Neural cell (in vitro differentiated cells): ENCODE data around the gene AGBL1. TPM values are rescaled to one million over a fixed set of nuclear protein-coding genes. Genes with fewer than 3 reads are reported as not detected.

Source experiments
- H2AFZ ChIP-seq: fragments of 200-600, 300-800 bp; sonication (generic), shearing (Covaris generic); 2 replicates; pipeline ENCODE4 v1.6.0; 2014; ENCODE audit warnings: low read depth, mild to moderate bottlenecking, antibody characterized with exemption, low read length, moderate library complexity
- H3F3A ChIP-seq: fragments of 200-600 bp; shearing (Covaris generic); 2 replicates; pipeline ENCODE4 v1.6.1; 2016; ENCODE audit warnings: mild to moderate bottlenecking, moderate library complexity, mixed read lengths, antibody characterized with exemption, low read length; ENCODE audit not compliant: insufficient read depth, poor library complexity, severe bottlenecking
- H3K27ac ChIP-seq: fragments of 200-600, 300-800 bp; sonication (generic), shearing (Covaris generic); 2 replicates; pipeline ENCODE4 v1.5.1; 2014; ENCODE audit warnings: mild to moderate bottlenecking, low read length, moderate library complexity
- H3K27me3 ChIP-seq: fragments of 300-800, 200-600 bp; sonication (generic), shearing (Covaris generic); 2 replicates; pipeline ENCODE4 v1.6.0; 2014; ENCODE audit warnings: mild to moderate bottlenecking, low read depth, low read length, moderate library complexity; ENCODE audit not compliant: insufficient read depth
- H3K36me3 ChIP-seq: fragments of 300-800, 200-600 bp; sonication (generic), shearing (Covaris generic); 2 replicates; pipeline ENCODE4 v1.5.1; 2014; ENCODE audit warnings: mild to moderate bottlenecking, antibody characterized with exemption, low read length, moderate library complexity; ENCODE audit not compliant: insufficient read depth
- H3K4me2 ChIP-seq: fragments of 300-800, 200-600 bp; sonication (generic), shearing (Covaris generic); 2 replicates; pipeline ENCODE4 v1.6.0; 2014; ENCODE audit warnings: mild to moderate bottlenecking, low read length
- H3K4me3 ChIP-seq: fragments of 300-800, 200-600 bp; sonication (generic), shearing (Covaris generic); 2 replicates; pipeline ENCODE4 v1.5.1; 2014; ENCODE audit warnings: mild to moderate bottlenecking, low read length, moderate library complexity
- H3K79me2 ChIP-seq: fragments of 200-600 bp; shearing (Covaris generic); replicated peaks from 2 replicates; pipeline ENCODE4 v1.6.0; 2014; ENCODE audit warnings: mild to moderate bottlenecking, low read length, moderate library complexity; ENCODE audit not compliant: insufficient read depth
- H3K9ac ChIP-seq: fragments of 300-800, 200-600 bp; sonication (generic), shearing (Covaris generic); 2 replicates; pipeline ENCODE4 v1.6.1; 2016; ENCODE audit warnings: mild to moderate bottlenecking, low read length, mixed read lengths
- H3K9me2 ChIP-seq: fragments of 200-600 bp; shearing (Covaris generic); 2 replicates; pipeline ENCODE4 v1.6.1; 2016; ENCODE audit warnings: mild to moderate bottlenecking, low read length, mixed read lengths; ENCODE audit not compliant: insufficient read depth
- H3K9me3 ChIP-seq: fragments of 200-600, 300-800 bp; sonication (generic), shearing (Covaris generic); 2 replicates; pipeline ENCODE4 v1.6.1; 2016; ENCODE audit warnings: mild to moderate bottlenecking, mixed run types, low read length, moderate library complexity, mixed read lengths
- H4K20me1 ChIP-seq: fragments of 200-600 bp; shearing (Covaris generic); 2 replicates; pipeline ENCODE4 v1.6.1; 2016; ENCODE audit warnings: mild to moderate bottlenecking, mixed run types; ENCODE audit not compliant: insufficient read depth
- CTCF ChIP-seq: fragments of 450-650 bp; IDR thresholded peaks from 2 replicates; pipeline ENCODE4 v1.5.1; 2014; ENCODE audit warnings: antibody characterized with exemption, mild to moderate bottlenecking, moderate library complexity; ENCODE audit not compliant: poor library complexity, severe bottlenecking
- EP300 ChIP-seq: fragments of 450-650 bp; conservative IDR thresholded peaks from 2 replicates; pipeline ENCODE4 v1.6.1; 2014; ENCODE audit warnings: antibody characterized with exemption, mild to moderate bottlenecking, moderate library complexity; ENCODE audit not compliant: poor library complexity, severe bottlenecking
- EZH2 ChIP-seq: fragments of 200-600, 300-800 bp; shearing (Covaris generic), sonication (generic); IDR thresholded peaks from 2 replicates; pipeline ENCODE4 v1.6.1; 2014; ENCODE audit warnings: antibody characterized with exemption, low read length, borderline replicate concordance, mild to moderate bottlenecking; ENCODE audit not compliant: insufficient read depth, poor library complexity, severe bottlenecking
- MXI1 ChIP-seq: fragments of 450-650 bp; conservative IDR thresholded peaks from 2 replicates; pipeline ENCODE4 v1.6.1; 2014; ENCODE audit warnings: antibody characterized with exemption, mild to moderate bottlenecking; ENCODE audit not compliant: poor library complexity, severe bottlenecking
- POLR2AphosphoS5 ChIP-seq: IDR thresholded peaks from 2 replicates; pipeline ENCODE4 v1.6.1; 2012
- RAD21 ChIP-seq: fragments of 450-650 bp; conservative IDR thresholded peaks from 2 replicates; pipeline ENCODE4 v1.6.1; 2014; ENCODE audit warnings: antibody characterized with exemption, mild to moderate bottlenecking, moderate library complexity
- SMC3 ChIP-seq: fragments of 450-650 bp; conservative IDR thresholded peaks from 2 replicates; pipeline ENCODE4 v1.6.1; 2014; ENCODE audit warnings: antibody characterized with exemption, mild to moderate bottlenecking, moderate library complexity; ENCODE audit not compliant: poor library complexity
- TAF1 ChIP-seq: IDR thresholded peaks from 2 replicates; pipeline ENCODE4 v1.6.1; 2012; ENCODE audit warnings: low read depth
- polyA plus RNA-seq: library from polyadenylated mRNA; depleted of rRNA; stranded (reverse); fragments of >200 nt; gene quantifications from 2 replicates; pipeline ENCODE4 v1.2.3, GENCODE V29; 2014
- TF ChIP-seq, protein P1 (sequence below): IDR thresholded peaks from 2 replicates; pipeline ENCODE4 v1.6.1; 2012; ENCODE audit warnings: borderline replicate concordance

AGBL1 gene
- polyA plus RNA-seq, 1 donor from 2014 or later, result 0.12 TPM

DNA sequence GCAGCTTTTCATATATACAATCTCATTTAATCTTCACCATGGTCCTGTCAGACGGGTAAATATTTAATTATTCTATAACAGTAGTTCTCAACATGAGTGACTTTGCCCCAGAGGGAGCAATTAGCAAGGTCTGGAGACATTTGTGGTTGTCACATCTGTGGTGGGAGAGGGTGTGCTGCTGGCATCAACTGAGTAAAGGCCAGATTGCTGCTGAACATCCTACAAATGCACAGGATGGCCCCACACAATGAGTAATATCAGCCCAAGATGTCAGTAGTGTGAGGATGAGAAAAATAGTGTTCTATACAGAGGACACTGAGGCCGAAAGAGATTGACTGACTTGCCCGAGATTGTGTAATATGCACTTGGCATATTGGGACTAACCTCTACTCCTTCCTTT lies 156.0 kb downstream of the AGBL1 start:
- Histone ChIP-seq H3K4me3 (no peak overlapping the region), H3K27ac (no peak overlapping the region), H3K79me2 (no peaks in the 10 kb centered on the region), H3F3A (no peaks in the 10 kb centered on the region), H3K9me3 (no peaks in the 10 kb centered on the region), H3K9ac (no peak overlapping the region), H3K9me2 (no peaks in the 10 kb centered on the region), H3K27me3 (no peaks in the 10 kb centered on the region), H3K36me3 (no peaks in the 10 kb centered on the region), H4K20me1 (no peaks in the 10 kb centered on the region), H2AFZ (no peak overlapping the region), H3K4me2 (no peak overlapping the region)
- TF ChIP-seq MXI1, result no peak
- TF ChIP-seq, protein P1, sequence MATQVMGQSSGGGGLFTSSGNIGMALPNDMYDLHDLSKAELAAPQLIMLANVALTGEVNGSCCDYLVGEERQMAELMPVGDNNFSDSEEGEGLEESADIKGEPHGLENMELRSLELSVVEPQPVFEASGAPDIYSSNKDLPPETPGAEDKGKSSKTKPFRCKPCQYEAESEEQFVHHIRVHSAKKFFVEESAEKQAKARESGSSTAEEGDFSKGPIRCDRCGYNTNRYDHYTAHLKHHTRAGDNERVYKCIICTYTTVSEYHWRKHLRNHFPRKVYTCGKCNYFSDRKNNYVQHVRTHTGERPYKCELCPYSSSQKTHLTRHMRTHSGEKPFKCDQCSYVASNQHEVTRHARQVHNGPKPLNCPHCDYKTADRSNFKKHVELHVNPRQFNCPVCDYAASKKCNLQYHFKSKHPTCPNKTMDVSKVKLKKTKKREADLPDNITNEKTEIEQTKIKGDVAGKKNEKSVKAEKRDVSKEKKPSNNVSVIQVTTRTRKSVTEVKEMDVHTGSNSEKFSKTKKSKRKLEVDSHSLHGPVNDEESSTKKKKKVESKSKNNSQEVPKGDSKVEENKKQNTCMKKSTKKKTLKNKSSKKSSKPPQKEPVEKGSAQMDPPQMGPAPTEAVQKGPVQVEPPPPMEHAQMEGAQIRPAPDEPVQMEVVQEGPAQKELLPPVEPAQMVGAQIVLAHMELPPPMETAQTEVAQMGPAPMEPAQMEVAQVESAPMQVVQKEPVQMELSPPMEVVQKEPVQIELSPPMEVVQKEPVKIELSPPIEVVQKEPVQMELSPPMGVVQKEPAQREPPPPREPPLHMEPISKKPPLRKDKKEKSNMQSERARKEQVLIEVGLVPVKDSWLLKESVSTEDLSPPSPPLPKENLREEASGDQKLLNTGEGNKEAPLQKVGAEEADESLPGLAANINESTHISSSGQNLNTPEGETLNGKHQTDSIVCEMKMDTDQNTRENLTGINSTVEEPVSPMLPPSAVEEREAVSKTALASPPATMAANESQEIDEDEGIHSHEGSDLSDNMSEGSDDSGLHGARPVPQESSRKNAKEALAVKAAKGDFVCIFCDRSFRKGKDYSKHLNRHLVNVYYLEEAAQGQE, result no peak
- no peak for TF ChIP-seq RAD21
- no peak for TF ChIP-seq POLR2AphosphoS5
- TF ChIP-seq EP300, result no peak
- TF ChIP-seq CTCF, result no peak
- TF ChIP-seq SMC3, result no peak
- no peak for TF ChIP-seq TAF1
- TF ChIP-seq EZH2, result no peak

DNA sequence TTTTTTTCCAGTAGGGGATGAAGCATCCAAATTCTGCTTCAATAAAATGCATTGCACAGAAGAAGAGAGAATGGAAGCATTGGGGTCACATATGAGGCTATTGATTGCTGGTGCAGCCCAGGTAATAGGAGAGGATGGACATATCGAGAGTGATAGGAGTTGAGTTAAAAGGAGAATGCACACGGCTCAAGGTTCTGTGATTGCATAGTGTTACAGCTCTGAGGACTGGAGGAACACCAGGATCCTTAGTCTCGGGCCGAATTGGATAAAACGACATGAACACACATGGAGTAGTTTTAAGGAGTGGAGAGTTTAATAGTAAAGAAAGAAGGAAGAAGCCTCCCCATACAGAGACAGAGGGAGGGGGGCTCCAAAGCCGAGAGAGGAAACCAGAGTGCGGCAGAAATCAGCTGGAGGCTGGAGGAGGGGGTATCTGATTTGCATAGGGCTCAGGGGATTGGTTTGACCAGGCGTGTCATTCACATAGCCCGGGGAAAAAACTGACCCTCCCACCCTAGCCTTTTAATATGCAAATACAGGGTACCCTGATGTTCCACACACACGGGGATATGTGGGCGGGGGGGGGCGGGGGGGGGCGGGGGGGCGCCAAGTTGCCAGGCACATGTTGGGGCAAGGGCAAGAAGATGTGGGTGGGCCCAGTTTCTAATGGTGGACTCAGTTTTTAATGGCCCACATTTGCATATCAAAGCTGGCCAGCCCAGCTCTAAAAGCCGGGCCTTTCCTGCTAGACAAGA lies 156.9 kb downstream of the AGBL1 start:
- H2AFZ ChIP-seq, result no peak overlapping the region

More for the DNA sequence above, 156.9 kb downstream of the AGBL1 start:
- Histone ChIP-seq H3K27ac (no peak overlapping the region), H3K36me3 (no peaks in the 10 kb centered on the region), H3K79me2 (no peaks in the 10 kb centered on the region), H3K9me3 (no peaks in the 10 kb centered on the region), H4K20me1 (no peaks in the 10 kb centered on the region), H3K9me2 (no peaks in the 10 kb centered on the region), H3K4me3 (no peak overlapping the region), H3F3A (no peaks in the 10 kb centered on the region), H3K9ac (no peak overlapping the region), H3K27me3 (no peaks in the 10 kb centered on the region), H3K4me2 (no peak overlapping the region)
- no peak for TF ChIP-seq EP300
- TF ChIP-seq, protein P1, result no peak
- no peak for TF ChIP-seq RAD21
- TF ChIP-seq SMC3, result no peak
- TF ChIP-seq MXI1, result no peak
- TF ChIP-seq POLR2AphosphoS5, result no peak
- TF ChIP-seq CTCF, result no peak
- TF ChIP-seq TAF1, result no peak
